Activated T-cell treated with anti-CD3 and anti-CD28 coated beads, Interleukin-2, amount 50 U/mL, for 24 hours (primary cell): ENCODE measurements around the gene PPIL6.
A peak's percentile ranks its signal among the peaks of the same experiment; 100 is the strongest.

ENCODE experiments used
- DNase-seq: peaks from one replicate; pipeline ENCODE4 v3.0.0-alpha.2; 2020
- H3K27ac Mint-ChIP-seq: 2 replicates; pipeline ENCODE4 v1.8.0; 2020; ENCODE audit warnings: mild to moderate bottlenecking, mixed read lengths
- H3K27me3 Mint-ChIP-seq: 2 replicates; pipeline ENCODE4 v1.8.0; 2020; ENCODE audit warnings: mixed read lengths
- H3K36me3 Mint-ChIP-seq: 2 replicates; pipeline ENCODE4 v1.8.0; 2020; ENCODE audit warnings: low read depth, mixed read lengths
- H3K4me1 Mint-ChIP-seq: 2 replicates; pipeline ENCODE4 v1.8.0; 2020; ENCODE audit warnings: low read depth, mixed read lengths
- H3K4me3 Mint-ChIP-seq: 2 replicates; pipeline ENCODE4 v1.8.0; 2020; ENCODE audit warnings: mild to moderate bottlenecking, moderate library complexity, mixed read lengths
- H3K9me3 Mint-ChIP-seq: 2 replicates; pipeline ENCODE4 v1.8.0; 2020; ENCODE audit warnings: mixed read lengths

Gene PPIL6

GRCh38 chr6:109417646-109418045, 22.8 kb downstream of the PPIL6 start:
- Mint-ChIP-seq H3K4me1 (no peaks in the 10 kb centered on the region), H3K27ac (no peak overlapping the region), H3K9me3 (no peaks in the 10 kb centered on the region), H3K27me3 (no peaks in the 10 kb centered on the region), H3K36me3 (no peaks in the 10 kb centered on the region), H3K4me3 (no peak overlapping the region)
- DNase-seq, result no peak

- H3K27ac Mint-ChIP-seq, result no peak overlapping the region
- no peak for DNase-seq
- no peaks in the 10 kb centered on the region for H3K4me1 Mint-ChIP-seq
These were observed 29.4 kb downstream of the PPIL6 start for GRCh38 chr6:109411034-109411433.

GRCh38 chr6:109406196-109406595, 34.2 kb downstream of the PPIL6 start:
- no peaks in the 10 kb centered on the region for H3K4me1 Mint-ChIP-seq
- H3K27me3 Mint-ChIP-seq, result peaks cover 3% of the 10 kb centered on the region
- H3K36me3 Mint-ChIP-seq, result no peaks in the 10 kb centered on the region
- no peak overlapping the region for H3K4me3 Mint-ChIP-seq
- no peak for DNase-seq
- no peak overlapping the region for H3K27ac Mint-ChIP-seq
- H3K9me3 Mint-ChIP-seq, result no peaks in the 10 kb centered on the region

More at GRCh38 chr6:109411034-109411433, 29.4 kb downstream of the PPIL6 start:
- Mint-ChIP-seq H3K27me3 (peaks cover 3% of the 10 kb centered on the region), H3K4me3 (no peak overlapping the region), H3K9me3 (no peaks in the 10 kb centered on the region), H3K36me3 (no peaks in the 10 kb centered on the region)

DNA sequence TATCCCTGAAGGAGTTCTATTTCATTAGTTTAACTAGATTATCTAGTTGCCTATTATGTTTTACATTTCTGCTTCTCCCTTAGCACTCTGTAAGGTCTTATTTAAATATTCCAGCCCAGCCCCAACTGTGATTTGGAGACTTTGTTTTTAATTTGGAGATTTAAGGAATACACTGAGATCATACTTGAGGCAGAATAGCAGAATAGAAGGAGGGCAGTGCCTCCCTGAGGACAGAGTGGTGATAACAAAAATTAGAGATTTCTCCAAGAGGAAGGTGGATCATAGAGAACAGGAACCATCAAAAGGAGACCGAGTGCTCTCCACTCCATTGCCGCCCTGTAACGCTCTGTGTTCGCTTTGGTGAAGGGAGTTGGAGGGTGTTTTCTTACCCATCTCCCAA, 43.4 kb downstream of the PPIL6 start:
- no peak for DNase-seq
- Mint-ChIP-seq H3K36me3 (no peaks in the 10 kb centered on the region), H3K27ac (no peak overlapping the region), H3K4me1 (peaks cover 6% of the 10 kb centered on the region), H3K27me3 (no peaks in the 10 kb centered on the region), H3K9me3 (no peaks in the 10 kb centered on the region), H3K4me3 (no peak overlapping the region)

GRCh38 chr6:109396046-109396718, 44.2 kb downstream of the PPIL6 start:
- no peak for DNase-seq
- Mint-ChIP-seq H3K36me3 (no peaks in the 10 kb centered on the region), H3K27me3 (no peaks in the 10 kb centered on the region), H3K27ac (no peak overlapping the region), H3K4me3 (no peak overlapping the region), H3K9me3 (no peaks in the 10 kb centered on the region), H3K4me1 (peaks cover 13% of the 10 kb centered on the region)

DNA sequence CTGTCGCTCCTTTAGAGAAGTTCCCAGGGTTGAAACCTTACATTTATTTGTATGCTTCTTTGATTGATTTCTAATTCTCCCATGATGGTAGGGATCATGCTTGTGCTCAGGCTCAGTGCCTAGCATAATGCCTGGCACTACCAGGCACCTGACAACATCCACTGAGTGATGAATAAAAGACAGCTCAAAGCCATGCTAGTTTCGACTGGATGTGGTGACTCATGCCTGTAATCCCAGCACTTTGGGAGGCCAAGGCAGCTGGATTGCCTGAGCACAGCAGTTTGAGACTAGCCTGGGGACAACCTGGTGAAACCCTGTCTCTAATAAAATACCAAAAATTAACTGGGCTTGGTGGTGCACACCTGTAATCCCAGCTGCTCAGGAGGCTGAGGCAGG, 46.5 kb downstream of the PPIL6 start:
- H3K27me3 Mint-ChIP-seq, result no peaks in the 10 kb centered on the region
- no peaks in the 10 kb centered on the region for H3K9me3 Mint-ChIP-seq
- peaks cover 18% of the 10 kb centered on the region for H3K4me1 Mint-ChIP-seq
- H3K36me3 Mint-ChIP-seq, result no peaks in the 10 kb centered on the region
- no peak for DNase-seq
- no peak overlapping the region for H3K27ac Mint-ChIP-seq
- no peak overlapping the region for H3K4me3 Mint-ChIP-seq

DNA sequence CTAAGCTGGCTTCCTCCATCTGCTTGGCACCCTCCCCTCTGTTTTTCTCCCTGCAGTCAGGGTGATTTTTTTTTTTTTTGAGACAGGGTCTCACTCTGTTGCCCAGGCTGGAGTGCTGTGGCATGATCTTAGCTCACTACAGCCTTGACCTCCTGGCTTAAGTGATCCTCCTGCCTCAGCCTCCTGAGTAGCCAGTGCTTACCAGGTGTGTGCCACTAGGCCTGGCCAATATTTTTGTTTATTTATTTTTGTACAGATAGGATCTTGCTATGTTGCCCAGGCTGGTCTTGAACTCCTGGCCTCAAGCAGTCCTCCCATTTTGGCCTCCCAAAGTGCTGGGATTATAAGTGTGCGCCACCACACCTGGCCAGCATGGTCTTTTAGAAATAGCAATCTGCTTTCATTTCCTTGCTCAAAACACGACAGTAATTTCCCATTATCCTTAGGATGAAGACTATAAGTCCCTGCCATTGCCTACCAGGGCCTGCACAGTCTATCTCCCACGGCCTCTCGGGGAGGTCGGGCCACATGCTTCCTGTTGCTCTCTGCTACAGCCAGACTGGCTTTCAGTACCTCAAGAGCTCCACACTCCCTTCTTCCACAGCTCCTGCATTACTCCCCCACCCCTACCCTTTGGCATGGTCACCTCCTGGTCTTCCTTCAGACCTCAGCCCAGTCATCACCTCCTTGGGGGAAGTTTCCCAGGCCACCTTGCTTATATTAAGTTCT, 47.1 kb downstream of the PPIL6 start:
- DNase-seq, result no peak
- peaks cover 18% of the 10 kb centered on the region for H3K4me1 Mint-ChIP-seq
- no peaks in the 10 kb centered on the region for H3K9me3 Mint-ChIP-seq
- no peaks in the 10 kb centered on the region for H3K36me3 Mint-ChIP-seq
- no peak overlapping the region for H3K27ac Mint-ChIP-seq
- H3K27me3 Mint-ChIP-seq, result no peaks in the 10 kb centered on the region
- no peak overlapping the region for H3K4me3 Mint-ChIP-seq

DNA sequence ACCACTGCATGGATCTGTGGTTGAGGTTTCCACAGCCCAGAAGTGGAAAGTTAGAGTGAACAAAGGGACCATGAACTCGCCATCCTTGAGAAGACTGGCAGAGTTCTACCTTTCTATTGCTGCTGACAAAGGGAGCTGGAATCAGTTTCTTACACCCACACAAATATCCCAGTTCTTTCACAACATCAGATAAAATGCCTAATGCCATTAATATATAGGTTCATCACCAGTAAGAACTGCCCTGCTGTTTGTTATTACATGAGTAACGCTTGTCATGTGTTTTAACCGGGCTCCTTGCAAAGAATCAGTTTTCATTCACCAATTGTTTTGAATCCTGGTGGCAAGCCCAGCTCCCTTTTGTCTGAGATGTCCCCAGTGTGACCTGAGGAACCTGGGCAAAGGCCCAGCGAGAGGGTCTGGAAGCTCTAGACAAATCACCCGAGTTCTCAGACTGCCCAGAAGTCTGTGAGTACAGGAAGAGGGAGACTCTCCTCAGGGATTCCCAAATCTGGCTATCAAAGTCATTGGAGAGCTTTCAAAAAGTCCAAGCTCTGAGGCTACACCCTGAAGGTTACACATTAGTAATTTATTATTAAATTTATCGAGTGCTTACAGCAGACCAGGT, 50.7 kb downstream of the PPIL6 start:
- Mint-ChIP-seq H3K36me3 (no peaks in the 10 kb centered on the region), H3K4me3 (no peak overlapping the region), H3K27ac (no peak overlapping the region), H3K9me3 (no peaks in the 10 kb centered on the region), H3K4me1 (peaks cover 14% of the 10 kb centered on the region), H3K27me3 (no peaks in the 10 kb centered on the region)
- DNase-seq, result no peak

GRCh38 chr6:109388265-109388664, 52.2 kb downstream of the PPIL6 start:
- Mint-ChIP-seq H3K4me1 (peaks cover 28% of the 10 kb centered on the region), H3K27ac (no peak overlapping the region), H3K27me3 (no peaks in the 10 kb centered on the region), H3K9me3 (no peaks in the 10 kb centered on the region), H3K36me3 (no peaks in the 10 kb centered on the region), H3K4me3 (no peak overlapping the region)
- no peak for DNase-seq

GRCh38 chr6:109383438-109383940, 56.9 kb downstream of the PPIL6 start:
- Mint-ChIP-seq H3K4me3 (peak overlapping the region; percentile 92), H3K27ac (peak overlapping the region; percentile 100), H3K9me3 (no peaks in the 10 kb centered on the region), H3K36me3 (peaks cover 36% of the 10 kb centered on the region), H3K4me1 (peaks cover 32% of the 10 kb centered on the region), H3K27me3 (no peaks in the 10 kb centered on the region)
- DNase-seq, result no peak

DNA sequence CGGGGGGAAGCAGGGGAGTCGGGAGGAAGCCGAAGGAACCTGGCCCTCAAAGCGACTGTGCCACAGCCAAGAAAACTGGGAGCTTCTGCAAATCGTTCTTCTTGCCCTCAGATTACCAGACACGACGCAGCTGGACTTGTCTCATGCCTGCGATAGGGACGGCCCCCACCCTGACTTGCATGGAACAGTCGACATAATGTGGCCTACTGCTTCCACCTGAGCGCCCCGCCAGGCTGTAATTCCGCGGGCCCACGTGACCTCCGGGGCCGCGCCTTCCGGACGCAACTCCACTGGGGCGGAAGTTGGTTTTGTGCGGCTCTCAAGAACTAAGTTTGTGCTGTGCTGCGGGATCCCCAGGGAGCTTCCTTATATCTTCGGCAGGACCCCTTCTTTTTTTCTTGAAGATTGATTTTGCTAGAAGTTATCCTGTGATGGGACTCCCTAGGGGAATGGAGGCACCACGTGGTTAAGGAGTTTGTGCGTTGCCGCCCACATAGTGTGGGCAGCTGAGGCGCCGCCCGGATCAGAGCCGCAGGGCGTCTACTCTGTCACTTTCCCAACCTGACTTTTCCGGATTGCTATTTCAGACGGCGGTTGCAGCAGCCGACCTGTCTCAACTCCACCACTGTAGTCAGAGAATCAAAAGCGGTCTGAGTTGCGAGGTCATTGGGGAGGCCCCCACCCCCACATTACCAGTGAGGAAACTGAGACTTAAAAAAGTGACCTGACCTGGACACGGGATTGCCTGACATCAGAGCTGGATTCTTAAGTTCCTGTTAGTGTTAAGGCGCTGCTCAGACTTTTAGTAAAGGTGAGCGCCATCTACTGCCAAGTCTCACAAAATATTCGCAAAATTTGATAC, 57.6 kb downstream of the PPIL6 start:
- Mint-ChIP-seq H3K36me3 (peaks cover 42% of the 10 kb centered on the region), H3K27me3 (no peaks in the 10 kb centered on the region)

GRCh38 chr6:109381747-109382575, 58.5 kb downstream of the PPIL6 start, which contains the start of gene CD164:
Gene CD164, minus strand, starts transcription at chr6:109382467. Its CDS starts 89 bp downstream, at chr6:109382378.
- no peaks in the 10 kb centered on the region for H3K27me3 Mint-ChIP-seq
- H3K4me3 Mint-ChIP-seq, result peak within 1 kb of the TSS; percentile 92
- no peaks in the 10 kb centered on the region for H3K9me3 Mint-ChIP-seq
- peaks cover 47% of the 10 kb centered on the region for H3K4me1 Mint-ChIP-seq
- H3K36me3 Mint-ChIP-seq, result peaks cover 51% of the 10 kb centered on the region
- DNase-seq, result peak; percentile 87
- H3K27ac Mint-ChIP-seq, result peak within 1 kb of the TSS; percentile 100

More for the DNA sequence above, 57.6 kb downstream of the PPIL6 start:
- H3K9me3 Mint-ChIP-seq, result no peaks in the 10 kb centered on the region
- H3K27ac Mint-ChIP-seq, result peak overlapping the region; percentile 100
- DNase-seq, result peak; percentile 94
- peak overlapping the region; percentile 92 for H3K4me3 Mint-ChIP-seq
- H3K4me1 Mint-ChIP-seq, result peaks cover 39% of the 10 kb centered on the region

- H3K27me3 Mint-ChIP-seq, result no peaks in the 10 kb centered on the region
- peak overlapping the region; percentile 98 for H3K27ac Mint-ChIP-seq
- H3K9me3 Mint-ChIP-seq, result no peaks in the 10 kb centered on the region
- no peak for DNase-seq
- H3K36me3 Mint-ChIP-seq, result peaks cover 58% of the 10 kb centered on the region
- H3K4me3 Mint-ChIP-seq, result peak overlapping the region; percentile 92
- H3K4me1 Mint-ChIP-seq, result peaks cover 55% of the 10 kb centered on the region
These were observed 59.2 kb downstream of the PPIL6 start for GRCh38 chr6:109381061-109381746.
